A673 (cell line): Measurements from ENCODE around the gene METTL18. TPM values are rescaled to one million over a fixed set of nuclear protein-coding genes. Genes with fewer than 3 reads are reported as not detected.

ENCODE experiments used
- Bru-seq: library from RNA; stranded (reverse); fragments of 400-500 nt; gene quantifications from one replicate; lab custom pipeline; 2021; lab: Mats Ljungman, UMichigan
- BruChase-seq, 2 experiments: library from RNA; stranded (reverse); fragments of 400-500 nt; gene quantifications; one replicate each; lab custom pipeline; 2021; lab: Mats Ljungman, UMichigan
- BruUV-seq: library from RNA; stranded (reverse); fragments of 400-500 nt; replicated peaks from 2 replicates; lab custom pipeline; 2021; lab: Mats Ljungman, UMichigan
- CTCF ChIA-PET: fragments of 300-600 bp; sonication (Branson Sonifier 250); formaldehyde crosslinking; loops from one replicate; lab custom pipeline; 2022; ENCODE audit warnings: antibody characterized with exemption; lab: Charles Lee
- POLR2A ChIA-PET: fragments of 300-600 bp; sonication (Branson Sonifier 250); formaldehyde crosslinking; loops from one replicate; lab custom pipeline; 2022; ENCODE audit warnings: antibody characterized with exemption; ENCODE audit not compliant: low non-redundant PET; lab: Charles Lee
- DNase-seq: peaks from one replicate; pipeline ENCODE4 v3.0.0-alpha.2; 2015; ENCODE audit warnings: low spot score
- H3K27ac ChIP-seq: fragments of 200-600 bp; sonication (generic); 2 replicates; pipeline ENCODE4 v1.5.1; 2016; ENCODE audit warnings: mixed run types, low read depth, mild to moderate bottlenecking, mixed read lengths, antibody characterized with exemption, low read length; ENCODE audit not compliant: poor library complexity, severe bottlenecking
- H3K27me3 ChIP-seq: fragments of 200-600 bp; sonication (generic); replicated peaks from 2 replicates; pipeline ENCODE4 v1.6.1; 2017; ENCODE audit warnings: mixed run types, low read depth, mild to moderate bottlenecking, mixed read lengths, antibody characterized with exemption, low read length; ENCODE audit not compliant: insufficient read depth, poor library complexity
- H3K36me3 ChIP-seq: fragments of 200-600 bp; sonication (generic); 2 replicates; pipeline ENCODE4 v1.6.1; 2016; ENCODE audit warnings: mixed run types, mild to moderate bottlenecking, mixed read lengths, antibody characterized with exemption, low read length; ENCODE audit not compliant: insufficient read depth, poor library complexity, severe bottlenecking
- H3K4me1 ChIP-seq: fragments of 200-600 bp; sonication (generic); 2 replicates; pipeline ENCODE4 v1.6.1; 2017; ENCODE audit warnings: mixed run types, mild to moderate bottlenecking, mixed read lengths, antibody characterized with exemption, low read length; ENCODE audit not compliant: insufficient read depth, poor library complexity, severe bottlenecking
- H3K4me3 ChIP-seq: fragments of 200-600 bp; sonication (generic); 2 replicates; pipeline ENCODE4 v1.5.1; 2016; ENCODE audit warnings: low read depth, mixed run types, mild to moderate bottlenecking, mixed read lengths, low read length; ENCODE audit not compliant: poor library complexity, severe bottlenecking
- H3K9me3 ChIP-seq: fragments of 200-600 bp; sonication (generic); 2 replicates; pipeline ENCODE4 v1.6.1; 2016; ENCODE audit warnings: mixed run types, low read depth, mild to moderate bottlenecking, mixed read lengths, antibody characterized with exemption, low read length; ENCODE audit not compliant: poor library complexity, severe bottlenecking
- CTCF ChIP-seq: fragments of 300-800, 200-600 bp; sonication (generic); conservative IDR thresholded peaks from 2 replicates; pipeline ENCODE4 v1.5.1; 2017; ENCODE audit warnings: low read depth, mild to moderate bottlenecking, antibody characterized with exemption, low read length, moderate library complexity, mixed read lengths
- EZH2 ChIP-seq: fragments of 200-600 bp; sonication (generic); IDR thresholded peaks from 2 replicates; pipeline ENCODE4 v1.6.1; 2017; ENCODE audit warnings: borderline replicate concordance, low read depth, mild to moderate bottlenecking, mixed read lengths, antibody characterized with exemption, low read length; ENCODE audit not compliant: poor library complexity, severe bottlenecking
- intact Hi-C: fragments of 100-400 bp; cut with micrococcal nuclease; formaldehyde crosslinking; loops from one replicate; pipeline ENCODE4 v1.10.0; 2022; ENCODE audit not compliant: unreplicated experiment
- long read RNA-seq: library from polyadenylated mRNA; stranded (forward); transcript quantifications from one replicate; pipeline ENCODE4 v2.0.0, GENCODE V29; 2022
- total RNA-seq: library from RNA; stranded (reverse); gene quantifications from 2 replicates; pipeline ENCODE4 v1.2.3, GENCODE V29; 2021

METTL18 gene
- total RNA-seq (5.4 and 6.3 TPM in 2 replicates), Bru-seq, nascent RNA (percentile 73 among the genes with signal in this experiment), BruChase-seq, experiment 1, labeled RNA remaining after a 2-hour chase (percentile 77 among the genes with signal in this experiment), BruChase-seq, experiment 2, labeled RNA remaining after a 6-hour chase (percentile 51 among the genes with signal in this experiment)
- long read RNA-seq, transcript METTL18-202 (2 exons, 1,521 nt): major isoform, 5 of 6 reads
- long read RNA-seq, partial matches to known transcripts: 0 of 6 reads
- long read RNA-seq, other reads (novel, unspliced or antisense): 0 of 6 reads

DNA sequence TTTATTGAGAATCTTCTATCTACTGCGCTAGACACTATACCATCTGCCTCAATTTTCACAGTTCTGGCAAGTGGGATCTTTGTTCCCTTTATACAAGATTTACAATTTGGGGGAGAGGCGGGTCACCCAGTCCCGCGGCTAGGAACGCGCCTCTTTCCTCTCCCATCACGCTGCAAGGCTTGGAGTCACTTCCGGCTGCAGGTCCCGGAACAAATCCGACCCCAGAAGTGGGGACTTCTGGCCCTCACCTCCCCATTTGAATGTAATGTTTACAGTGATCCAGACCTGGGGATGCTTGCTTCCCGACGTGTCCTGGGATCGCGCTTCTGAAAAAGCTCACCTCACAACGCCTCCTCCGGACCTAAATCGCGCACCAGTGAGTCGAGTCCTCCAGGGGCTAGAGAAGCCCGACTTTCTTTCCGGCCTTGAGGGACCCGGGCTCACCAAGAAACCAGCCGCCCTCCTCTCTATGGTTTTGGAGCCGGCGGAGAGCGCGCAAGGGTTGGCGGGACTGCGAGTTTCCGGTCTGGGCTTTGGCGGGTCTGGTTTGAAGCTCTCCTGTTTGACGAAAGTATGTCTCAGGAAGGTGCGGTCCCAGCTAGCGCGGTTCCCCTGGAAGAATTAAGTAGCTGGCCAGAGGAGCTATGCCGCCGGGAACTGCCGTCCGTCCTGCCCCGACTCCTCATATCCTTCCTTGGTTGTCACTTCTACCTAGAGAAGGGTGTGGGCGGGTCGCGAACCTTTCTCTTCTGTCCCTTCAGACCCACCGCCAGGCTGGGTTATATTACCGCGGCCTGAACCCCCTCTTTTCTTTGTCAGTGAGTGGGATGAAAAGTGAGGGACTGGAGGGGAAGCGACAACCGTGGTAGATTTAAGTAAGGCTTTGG, at the start of gene METTL18:
METTL18 (minus strand) TSS at position 378 of the 887 bp plus-strand sequence. CDS start 1,212 bp downstream, outside the sequence.
- Histone ChIP-seq H3K4me3 (peak within 1 kb of the TSS; percentile 75), H3K27ac (peak within 1 kb of the TSS; percentile 90), H3K27me3 (no peaks in the 10 kb centered on the region), H3K4me1 (peaks cover 13% of the 10 kb centered on the region), H3K36me3 (no peaks in the 10 kb centered on the region), H3K9me3 (no peaks in the 10 kb centered on the region)
- BruUV-seq: TSS peak; percentile 73
- intact Hi-C loops: no loop called here
- ChIA-PET CTCF (no interaction called here), POLR2A (no interaction called here)
- TF ChIP-seq CTCF (peak; percentile 54), EZH2 (no peak)
- DNase-seq: peak; percentile 97

GRCh38 chr1:169838942-169839341, 44.2 kb upstream of the METTL18 start:
- H3K4me1 ChIP-seq: no peaks in the 10 kb centered on the region
- H3K27me3 ChIP-seq: no peaks in the 10 kb centered on the region
- intact Hi-C loops: no loop called here
- no peak overlapping the region for H3K27ac ChIP-seq
- ChIA-PET POLR2A (no interaction called here), CTCF (no interaction called here)
- H3K4me3 ChIP-seq: no peak overlapping the region
- no TSS peak for BruUV-seq
- peaks cover 3% of the 10 kb centered on the region for H3K9me3 ChIP-seq
- TF ChIP-seq CTCF (no peak), EZH2 (no peak)
- H3K36me3 ChIP-seq: peaks cover 43% of the 10 kb centered on the region
- DNase-seq: no peak

DNA sequence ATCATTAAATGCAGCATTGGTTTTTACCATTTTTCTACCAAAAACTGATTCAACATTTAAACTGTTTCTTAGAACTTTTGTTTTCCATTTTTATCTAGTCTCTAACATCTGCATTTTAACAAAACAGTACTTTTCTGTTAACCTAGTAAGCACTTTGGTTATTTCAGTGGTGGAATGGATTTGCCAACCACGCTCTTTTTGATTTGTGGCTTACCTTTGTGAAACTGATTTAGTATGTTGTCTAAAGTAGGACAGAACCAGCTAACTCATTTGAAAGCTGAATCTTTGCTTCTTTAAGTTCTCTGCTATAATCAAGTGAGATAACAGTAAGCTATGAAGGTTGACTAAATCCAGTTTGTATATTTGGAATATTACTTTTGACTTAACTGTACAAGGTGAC, 41.5 kb upstream of the METTL18 start:
- Histone ChIP-seq H3K36me3 (peaks cover 45% of the 10 kb centered on the region), H3K27ac (no peak overlapping the region), H3K4me3 (no peak overlapping the region), H3K9me3 (peaks cover 3% of the 10 kb centered on the region), H3K4me1 (no peaks in the 10 kb centered on the region), H3K27me3 (no peaks in the 10 kb centered on the region)
- ChIA-PET CTCF (no interaction called here), POLR2A (no interaction called here)
- DNase-seq: no peak
- BruUV-seq: no TSS peak
- TF ChIP-seq EZH2 (no peak), CTCF (no peak)
- intact Hi-C loops: no loop called here
